GM23338 (cell line): Measurements from ENCODE around the gene TENM3. TPM values are rescaled to one million over a fixed set of nuclear protein-coding genes. Genes with fewer than 3 reads are reported as not detected.

Experiments
- ATAC-seq: fragments of 200-7000 bp; cut with Tn5 transposase; 3 replicates; pipeline ENCODE4 v1.9.1; 2020
- DNase-seq: peaks from one replicate; pipeline ENCODE4 v3.0.0-alpha.2; 2015; ENCODE audit warnings: low spot score
- H2AFZ ChIP-seq: fragments of 200-600 bp; sonication (generic); 2 replicates; pipeline ENCODE4 v1.8.0; 2016; ENCODE audit warnings: antibody characterized with exemption, mild to moderate bottlenecking, moderate library complexity
- H3F3A ChIP-seq: fragments of 200-600 bp; sonication (generic); replicated peaks from 2 replicates; pipeline ENCODE4 v1.8.0; 2017; ENCODE audit warnings: antibody characterized with exemption, mixed run types, low read depth
- H3K27ac ChIP-seq: fragments of 200-600 bp; sonication (generic); 2 replicates; pipeline ENCODE4 v1.6.1; 2016; ENCODE audit warnings: low read depth
- H3K27me3 ChIP-seq: fragments of 200-600 bp; sonication (generic); 2 replicates; pipeline ENCODE4 v1.8.0; 2016; ENCODE audit warnings: mild to moderate bottlenecking, mixed run types, moderate library complexity; ENCODE audit not compliant: insufficient read depth
- H3K36me3 ChIP-seq: fragments of 200-600 bp; sonication (generic); 2 replicates; pipeline ENCODE4 v1.8.0; 2016; ENCODE audit warnings: mild to moderate bottlenecking; ENCODE audit not compliant: insufficient read depth
- H3K4me1 ChIP-seq: fragments of 200-600 bp; sonication (generic); 2 replicates; pipeline ENCODE4 v1.8.0; 2016; ENCODE audit warnings: mild to moderate bottlenecking, moderate library complexity; ENCODE audit not compliant: insufficient read depth
- H3K4me2 ChIP-seq: fragments of 200-600 bp; sonication (generic); 2 replicates; pipeline ENCODE4 v1.7.1; 2017; ENCODE audit warnings: mixed run types
- H3K4me3 ChIP-seq: fragments of 200-600 bp; sonication (generic); 2 replicates; pipeline ENCODE4 v1.6.1; 2016; ENCODE audit warnings: mixed run types
- H3K79me2 ChIP-seq: fragments of 200-600 bp; sonication (generic); replicated peaks from 2 replicates; pipeline ENCODE4 v1.8.0; 2017; ENCODE audit warnings: mild to moderate bottlenecking; ENCODE audit not compliant: insufficient read depth
- H3K9me2 ChIP-seq: fragments of 200-600 bp; sonication (generic); 2 replicates; pipeline ENCODE4 v1.8.0; 2017; ENCODE audit not compliant: insufficient read depth
- H4K20me1 ChIP-seq: fragments of 200-600 bp; sonication (generic); replicated peaks from 2 replicates; pipeline ENCODE4 v1.8.0; 2017; ENCODE audit warnings: mild to moderate bottlenecking; ENCODE audit not compliant: insufficient read depth
- H3K27ac Mint-ChIP-seq: 2 replicates; pipeline ENCODE4 v1.8.0; 2020; ENCODE audit warnings: inconsistent platforms, mild to moderate bottlenecking, moderate library complexity, mixed read lengths
- H3K27me3 Mint-ChIP-seq: 3 replicates; pipeline ENCODE4 v1.8.0; 2022; ENCODE audit warnings: low read depth, mild to moderate bottlenecking, moderate library complexity, mixed read lengths, inconsistent platforms; ENCODE audit not compliant: insufficient read depth, poor library complexity
- H3K36me3 Mint-ChIP-seq: 3 replicates; pipeline ENCODE4 v1.8.0; 2021; ENCODE audit warnings: low read depth, mild to moderate bottlenecking, inconsistent platforms, moderate library complexity, mixed read lengths
- H3K4me1 Mint-ChIP-seq: 3 replicates; pipeline ENCODE4 v1.8.0; 2020; ENCODE audit warnings: mild to moderate bottlenecking, inconsistent platforms, mixed read lengths
- H3K4me3 Mint-ChIP-seq: 3 replicates; pipeline ENCODE4 v1.8.0; 2021; ENCODE audit warnings: moderate library complexity, mild to moderate bottlenecking, inconsistent platforms, mixed read lengths
- H3K9me3 Mint-ChIP-seq: 3 replicates; pipeline ENCODE4 v1.8.0; 2020; ENCODE audit warnings: moderate library complexity, mild to moderate bottlenecking, inconsistent platforms, mixed read lengths
- EZH2phosphoT487 ChIP-seq: fragments of 200-600 bp; sonication (generic); IDR thresholded peaks from one replicate; pipeline ENCODE4 v1.8.1; 2018; ENCODE audit warnings: antibody characterized with exemption; ENCODE audit not compliant: unreplicated experiment
- STAT1 ChIP-seq: IDR thresholded peaks from one replicate; pipeline ENCODE4 v1.6.1; 2016; ENCODE audit warnings: antibody characterized with exemption; ENCODE audit not compliant: unreplicated experiment
- ZNF462 ChIP-seq: fragments of 250-450 bp; sonication (Bioruptor Pico); IDR thresholded peaks from 2 replicates; pipeline ENCODE4 v1.5.0; 2020; ENCODE audit warnings: mild to moderate bottlenecking, moderate library complexity
- polyA plus RNA-seq: library from polyadenylated mRNA; unstranded; fragments of >200 nt; fragmentation: Nextera tagmentation; extraction: Ambion mirVana; gene quantifications from 2 replicates; pipeline ENCODE4 v1.2.1, GENCODE V29; 2016
- total RNA-seq: library from RNA; depleted of rRNA; stranded (reverse); fragments of >200 nt; shearing (Covaris generic); gene quantifications from 2 replicates; pipeline ENCODE4 v1.2.3, GENCODE V29; 2014

Gene TENM3
- total and polyA plus RNA-seq, 2 experiments from 2014 or later, result 22.2 to 128 TPM

GRCh38 chr4:182831376-182831775 lies 588.2 kb downstream of the TENM3 start:
- no peak for DNase-seq
- H3K4me3 Mint-ChIP-seq, result no peak overlapping the region
- peaks cover 14% of the 10 kb centered on the region for H3K27me3 Mint-ChIP-seq

More at GRCh38 chr4:182831376-182831775, 588.2 kb downstream of the TENM3 start:
- Histone ChIP-seq H3K27ac (no peak overlapping the region), H3K4me1 (no peaks in the 10 kb centered on the region), H4K20me1 (no peaks in the 10 kb centered on the region), H3K27me3 (no peaks in the 10 kb centered on the region), H3F3A (no peaks in the 10 kb centered on the region), H3K79me2 (no peaks in the 10 kb centered on the region), H3K4me2 (no peak overlapping the region), H3K9me2 (no peaks in the 10 kb centered on the region), H2AFZ (no peak overlapping the region), H3K36me3 (no peaks in the 10 kb centered on the region), H3K4me3 (no peak overlapping the region)
- Mint-ChIP-seq H3K9me3 (peaks cover 6% of the 10 kb centered on the region), H3K4me1 (peaks cover 15% of the 10 kb centered on the region), H3K27ac (no peak overlapping the region), H3K36me3 (peaks cover 5% of the 10 kb centered on the region)
- no peak for ATAC-seq
- no peak for TF ChIP-seq STAT1
- no peak for TF ChIP-seq EZH2phosphoT487
- TF ChIP-seq ZNF462 (CRISPR knock-in tag), result no peak
